HEK293 (cell line): ENCODE results near the gene EXOSC6.
A peak's percentile ranks its signal among the peaks of the same experiment; 100 is the strongest.

Experiments used
- BCL11A ChIP-seq: fragments of 450-650 bp; formaldehyde crosslinking; IDR thresholded peaks from 2 replicates; pipeline ENCODE4 v1.5.1; 2016; ENCODE audit warnings: low read depth, missing biosample characterization, missing genetic modification characterization
- KLF10 ChIP-seq: fragments of 450-650 bp; IDR thresholded peaks from 2 replicates; pipeline ENCODE4 v1.5.1; 2018; ENCODE audit warnings: missing biosample characterization, mild to moderate bottlenecking, missing genetic modification characterization
- KLF7 ChIP-seq: fragments of 450-650 bp; formaldehyde crosslinking; IDR thresholded peaks from 2 replicates; pipeline ENCODE4 v1.5.1; 2016; ENCODE audit warnings: missing biosample characterization, missing genetic modification characterization, borderline replicate concordance
- KLF9 ChIP-seq: fragments of 450-650 bp; formaldehyde crosslinking; IDR thresholded peaks from 2 replicates; pipeline ENCODE4 v1.5.1; 2016; ENCODE audit warnings: missing biosample characterization, missing genetic modification characterization, low read depth
- YY2 ChIP-seq: fragments of 450-650 bp; formaldehyde crosslinking; IDR thresholded peaks from 2 replicates; pipeline ENCODE4 v1.5.1; 2016; ENCODE audit warnings: missing biosample characterization, missing genetic modification characterization
- ZEB2 ChIP-seq: fragments of 450-650 bp; formaldehyde crosslinking; IDR thresholded peaks from 2 replicates; pipeline ENCODE4 v1.5.1; 2016; ENCODE audit warnings: missing biosample characterization, missing genetic modification characterization
- ZFP37 ChIP-seq: fragments of 450-650 bp; formaldehyde crosslinking; IDR thresholded peaks from 2 replicates; pipeline ENCODE4 v1.5.1; 2016; ENCODE audit warnings: missing biosample characterization, missing genetic modification characterization
- ZIC2 ChIP-seq: fragments of 450-650 bp; formaldehyde crosslinking; IDR thresholded peaks from 2 replicates; pipeline ENCODE4 v1.5.1; 2016; ENCODE audit warnings: missing biosample characterization, missing genetic modification characterization
- ZNF10 ChIP-seq: fragments of 450-650 bp; formaldehyde crosslinking; IDR thresholded peaks from 2 replicates; pipeline ENCODE4 v1.5.1; 2017; ENCODE audit warnings: missing biosample characterization, missing genetic modification characterization
- ZNF155 ChIP-seq: fragments of 450-650 bp; formaldehyde crosslinking; IDR thresholded peaks from 2 replicates; pipeline ENCODE4 v1.5.1; 2016; ENCODE audit warnings: missing biosample characterization, missing genetic modification characterization
- ZNF157 ChIP-seq: fragments of 450-650 bp; formaldehyde crosslinking; IDR thresholded peaks from 2 replicates; pipeline ENCODE4 v1.5.1; 2016; ENCODE audit warnings: missing biosample characterization, missing genetic modification characterization
- ZNF221 ChIP-seq: fragments of 450-650 bp; formaldehyde crosslinking; IDR thresholded peaks from 2 replicates; pipeline ENCODE4 v1.5.1; 2017; ENCODE audit warnings: missing biosample characterization, missing genetic modification characterization, borderline replicate concordance
- ZNF223 ChIP-seq: fragments of 450-650 bp; formaldehyde crosslinking; IDR thresholded peaks from 2 replicates; pipeline ENCODE4 v1.5.1; 2016; ENCODE audit warnings: missing biosample characterization, missing genetic modification characterization
- ZNF24 ChIP-seq: fragments of 450-650 bp; formaldehyde crosslinking; IDR thresholded peaks from 2 replicates; pipeline ENCODE4 v1.5.1; 2016; ENCODE audit warnings: missing biosample characterization, missing genetic modification characterization
- ZNF311 ChIP-seq: fragments of 450-650 bp; formaldehyde crosslinking; IDR thresholded peaks from 2 replicates; pipeline ENCODE4 v1.5.1; 2017; ENCODE audit warnings: missing biosample characterization, missing genetic modification characterization, borderline replicate concordance
- ZNF394 ChIP-seq: fragments of 450-650 bp; formaldehyde crosslinking; IDR thresholded peaks from 2 replicates; pipeline ENCODE4 v1.5.1; 2016; ENCODE audit warnings: missing biosample characterization, missing genetic modification characterization, mild to moderate bottlenecking, moderate library complexity, borderline replicate concordance
- ZNF48 ChIP-seq: fragments of 450-650 bp; formaldehyde crosslinking; IDR thresholded peaks from 2 replicates; pipeline ENCODE4 v1.5.1; 2016; ENCODE audit warnings: missing biosample characterization, missing genetic modification characterization
- ZNF514 ChIP-seq: fragments of 450-650 bp; formaldehyde crosslinking; IDR thresholded peaks from 2 replicates; pipeline ENCODE4 v1.5.1; 2016; ENCODE audit warnings: missing biosample characterization, missing genetic modification characterization
- ZNF544 ChIP-seq: fragments of 450-650 bp; formaldehyde crosslinking; IDR thresholded peaks from 2 replicates; pipeline ENCODE4 v1.5.0; 2017; ENCODE audit warnings: missing biosample characterization, missing genetic modification characterization
- ZNF670 ChIP-seq: fragments of 450-650 bp; formaldehyde crosslinking; IDR thresholded peaks from 2 replicates; pipeline ENCODE4 v1.5.1; 2016; ENCODE audit warnings: missing biosample characterization, missing genetic modification characterization, low read depth
- ZSCAN16 ChIP-seq: fragments of 450-650 bp; formaldehyde crosslinking; IDR thresholded peaks from 2 replicates; pipeline ENCODE4 v1.5.1; 2016; ENCODE audit warnings: missing biosample characterization, missing genetic modification characterization
- TF ChIP-seq, protein P1 (sequence below): fragments of 450-650 bp; formaldehyde crosslinking; IDR thresholded peaks from 2 replicates; pipeline ENCODE4 v1.5.1; 2016; ENCODE audit warnings: missing biosample characterization, missing genetic modification characterization
- TF ChIP-seq, protein P2 (sequence below): fragments of 450-650 bp; formaldehyde crosslinking; IDR thresholded peaks from 2 replicates; pipeline ENCODE4 v1.5.1; 2017; ENCODE audit warnings: missing biosample characterization, missing genetic modification characterization
- TF ChIP-seq, protein P3 (sequence below): fragments of 450-650 bp; formaldehyde crosslinking; optimal IDR thresholded peaks from 2 replicates; pipeline ENCODE3; 2016; ENCODE audit warnings: missing biosample characterization, mild to moderate bottlenecking, missing genetic modification characterization
- TF ChIP-seq, protein P4 (sequence below): fragments of 450-650 bp; formaldehyde crosslinking; IDR thresholded peaks from 2 replicates; pipeline ENCODE4 v1.5.1; 2016; ENCODE audit warnings: missing biosample characterization, missing genetic modification characterization
- TF ChIP-seq, protein P5 (sequence below): fragments of 450-650 bp; formaldehyde crosslinking; IDR thresholded peaks from 2 replicates; pipeline ENCODE4 v1.5.1; 2017; ENCODE audit warnings: missing biosample characterization, missing genetic modification characterization
- TF ChIP-seq, protein P6 (sequence below): fragments of 450-650 bp; formaldehyde crosslinking; IDR thresholded peaks from 2 replicates; pipeline ENCODE4 v1.5.1; 2017; ENCODE audit warnings: missing biosample characterization, missing genetic modification characterization
- TF ChIP-seq, protein P7 (sequence below): fragments of 450-650 bp; formaldehyde crosslinking; IDR thresholded peaks from 2 replicates; pipeline ENCODE4 v1.5.1; 2016; ENCODE audit warnings: missing biosample characterization, missing genetic modification characterization

Gene EXOSC6

DNA sequence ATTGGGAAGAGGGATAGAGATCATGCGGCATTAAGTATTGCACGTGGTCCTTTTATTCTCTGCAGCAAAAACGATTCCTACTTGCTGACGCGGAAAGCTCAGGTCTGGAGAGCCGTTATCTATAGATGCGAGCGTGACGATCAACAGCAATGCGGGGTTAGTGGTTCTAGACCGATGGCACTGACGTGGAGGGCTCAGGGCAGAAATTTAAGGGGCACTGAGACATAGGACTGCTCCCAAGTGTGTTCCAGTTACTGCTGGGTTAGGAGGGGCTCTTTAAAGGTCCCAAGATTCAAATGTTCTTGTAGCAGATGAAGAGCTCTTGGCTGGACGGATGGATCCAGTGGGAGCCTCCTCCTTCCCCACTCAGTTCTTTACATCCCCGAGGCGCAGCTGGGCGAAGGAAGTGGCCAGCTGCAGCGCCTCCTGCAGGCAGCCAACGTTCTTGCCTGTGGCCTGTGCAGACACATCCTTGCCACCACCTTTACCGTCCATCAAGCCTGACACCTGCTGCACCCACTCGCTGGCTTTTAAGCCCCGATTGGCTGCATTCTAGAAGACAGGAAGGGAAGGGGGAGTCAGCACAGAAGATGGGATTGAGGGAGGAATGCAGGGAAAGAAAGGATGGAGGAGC, 732 bp upstream of the EXOSC6 start (continued):
- TF ChIP-seq ZNF670, result no peak
- TF ChIP-seq ZNF544 (tag by site-specific recombination), result no peak
- TF ChIP-seq KLF9 (tag by site-specific recombination), result no peak
- TF ChIP-seq, protein P1, sequence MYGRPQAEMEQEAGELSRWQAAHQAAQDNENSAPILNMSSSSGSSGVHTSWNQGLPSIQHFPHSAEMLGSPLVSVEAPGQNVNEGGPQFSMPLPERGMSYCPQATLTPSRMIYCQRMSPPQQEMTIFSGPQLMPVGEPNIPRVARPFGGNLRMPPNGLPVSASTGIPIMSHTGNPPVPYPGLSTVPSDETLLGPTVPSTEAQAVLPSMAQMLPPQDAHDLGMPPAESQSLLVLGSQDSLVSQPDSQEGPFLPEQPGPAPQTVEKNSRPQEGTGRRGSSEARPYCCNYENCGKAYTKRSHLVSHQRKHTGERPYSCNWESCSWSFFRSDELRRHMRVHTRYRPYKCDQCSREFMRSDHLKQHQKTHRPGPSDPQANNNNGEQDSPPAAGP (tag by site-specific recombination), result no peak
- TF ChIP-seq BCL11A (tag by site-specific recombination), result no peak
- TF ChIP-seq YY2, result 0 out of 2 replicates have a peak, but pooled peaks have one; percentile 11
- TF ChIP-seq ZIC2 (tag by site-specific recombination), result no peak
- no peak for TF ChIP-seq ZNF514
- TF ChIP-seq ZFP37 (tag by site-specific recombination), result no peak
- TF ChIP-seq ZNF155 (tag by site-specific recombination), result no peak
- TF ChIP-seq ZNF394, result no peak
- no peak for TF ChIP-seq ZNF221 (tag by site-specific recombination)
- no peak for TF ChIP-seq ZNF223 (tag by site-specific recombination)
- TF ChIP-seq ZNF157, result no peak
- no peak for TF ChIP-seq ZNF311
- no peak for TF ChIP-seq KLF7 (tag by site-specific recombination)
- TF ChIP-seq, protein P2, sequence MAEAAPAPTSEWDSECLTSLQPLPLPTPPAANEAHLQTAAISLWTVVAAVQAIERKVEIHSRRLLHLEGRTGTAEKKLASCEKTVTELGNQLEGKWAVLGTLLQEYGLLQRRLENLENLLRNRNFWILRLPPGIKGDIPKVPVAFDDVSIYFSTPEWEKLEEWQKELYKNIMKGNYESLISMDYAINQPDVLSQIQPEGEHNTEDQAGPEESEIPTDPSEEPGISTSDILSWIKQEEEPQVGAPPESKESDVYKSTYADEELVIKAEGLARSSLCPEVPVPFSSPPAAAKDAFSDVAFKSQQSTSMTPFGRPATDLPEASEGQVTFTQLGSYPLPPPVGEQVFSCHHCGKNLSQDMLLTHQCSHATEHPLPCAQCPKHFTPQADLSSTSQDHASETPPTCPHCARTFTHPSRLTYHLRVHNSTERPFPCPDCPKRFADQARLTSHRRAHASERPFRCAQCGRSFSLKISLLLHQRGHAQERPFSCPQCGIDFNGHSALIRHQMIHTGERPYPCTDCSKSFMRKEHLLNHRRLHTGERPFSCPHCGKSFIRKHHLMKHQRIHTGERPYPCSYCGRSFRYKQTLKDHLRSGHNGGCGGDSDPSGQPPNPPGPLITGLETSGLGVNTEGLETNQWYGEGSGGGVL, result no peak
- TF ChIP-seq, protein P3, sequence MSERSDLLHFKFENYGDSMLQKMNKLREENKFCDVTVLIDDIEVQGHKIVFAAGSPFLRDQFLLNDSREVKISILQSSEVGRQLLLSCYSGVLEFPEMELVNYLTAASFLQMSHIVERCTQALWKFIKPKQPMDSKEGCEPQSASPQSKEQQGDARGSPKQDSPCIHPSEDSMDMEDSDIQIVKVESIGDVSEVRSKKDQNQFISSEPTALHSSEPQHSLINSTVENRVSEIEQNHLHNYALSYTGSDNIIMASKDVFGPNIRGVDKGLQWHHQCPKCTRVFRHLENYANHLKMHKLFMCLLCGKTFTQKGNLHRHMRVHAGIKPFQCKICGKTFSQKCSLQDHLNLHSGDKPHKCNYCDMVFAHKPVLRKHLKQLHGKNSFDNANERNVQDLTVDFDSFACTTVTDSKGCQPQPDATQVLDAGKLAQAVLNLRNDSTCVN (tag by site-specific recombination), result no peak
- TF ChIP-seq ZNF48 (tag by site-specific recombination), result no peak
- TF ChIP-seq ZNF10 (tag by site-specific recombination), result peak; percentile 32; the same call in 1 of the 2 replicates
- TF ChIP-seq, protein P4, sequence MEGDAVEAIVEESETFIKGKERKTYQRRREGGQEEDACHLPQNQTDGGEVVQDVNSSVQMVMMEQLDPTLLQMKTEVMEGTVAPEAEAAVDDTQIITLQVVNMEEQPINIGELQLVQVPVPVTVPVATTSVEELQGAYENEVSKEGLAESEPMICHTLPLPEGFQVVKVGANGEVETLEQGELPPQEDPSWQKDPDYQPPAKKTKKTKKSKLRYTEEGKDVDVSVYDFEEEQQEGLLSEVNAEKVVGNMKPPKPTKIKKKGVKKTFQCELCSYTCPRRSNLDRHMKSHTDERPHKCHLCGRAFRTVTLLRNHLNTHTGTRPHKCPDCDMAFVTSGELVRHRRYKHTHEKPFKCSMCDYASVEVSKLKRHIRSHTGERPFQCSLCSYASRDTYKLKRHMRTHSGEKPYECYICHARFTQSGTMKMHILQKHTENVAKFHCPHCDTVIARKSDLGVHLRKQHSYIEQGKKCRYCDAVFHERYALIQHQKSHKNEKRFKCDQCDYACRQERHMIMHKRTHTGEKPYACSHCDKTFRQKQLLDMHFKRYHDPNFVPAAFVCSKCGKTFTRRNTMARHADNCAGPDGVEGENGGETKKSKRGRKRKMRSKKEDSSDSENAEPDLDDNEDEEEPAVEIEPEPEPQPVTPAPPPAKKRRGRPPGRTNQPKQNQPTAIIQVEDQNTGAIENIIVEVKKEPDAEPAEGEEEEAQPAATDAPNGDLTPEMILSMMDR (tag by site-specific recombination), result peak; percentile 65; the same call in 1 of the 2 replicates
- TF ChIP-seq, protein P5, sequence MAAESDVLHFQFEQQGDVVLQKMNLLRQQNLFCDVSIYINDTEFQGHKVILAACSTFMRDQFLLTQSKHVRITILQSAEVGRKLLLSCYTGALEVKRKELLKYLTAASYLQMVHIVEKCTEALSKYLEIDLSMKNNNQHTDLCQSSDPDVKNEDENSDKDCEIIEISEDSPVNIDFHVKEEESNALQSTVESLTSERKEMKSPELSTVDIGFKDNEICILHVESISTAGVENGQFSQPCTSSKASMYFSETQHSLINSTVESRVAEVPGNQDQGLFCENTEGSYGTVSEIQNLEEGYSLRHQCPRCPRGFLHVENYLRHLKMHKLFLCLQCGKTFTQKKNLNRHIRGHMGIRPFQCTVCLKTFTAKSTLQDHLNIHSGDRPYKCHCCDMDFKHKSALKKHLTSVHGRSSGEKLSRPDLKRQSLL (tag by site-specific recombination), result no peak
- no peak for TF ChIP-seq ZNF24
- TF ChIP-seq, protein P6, sequence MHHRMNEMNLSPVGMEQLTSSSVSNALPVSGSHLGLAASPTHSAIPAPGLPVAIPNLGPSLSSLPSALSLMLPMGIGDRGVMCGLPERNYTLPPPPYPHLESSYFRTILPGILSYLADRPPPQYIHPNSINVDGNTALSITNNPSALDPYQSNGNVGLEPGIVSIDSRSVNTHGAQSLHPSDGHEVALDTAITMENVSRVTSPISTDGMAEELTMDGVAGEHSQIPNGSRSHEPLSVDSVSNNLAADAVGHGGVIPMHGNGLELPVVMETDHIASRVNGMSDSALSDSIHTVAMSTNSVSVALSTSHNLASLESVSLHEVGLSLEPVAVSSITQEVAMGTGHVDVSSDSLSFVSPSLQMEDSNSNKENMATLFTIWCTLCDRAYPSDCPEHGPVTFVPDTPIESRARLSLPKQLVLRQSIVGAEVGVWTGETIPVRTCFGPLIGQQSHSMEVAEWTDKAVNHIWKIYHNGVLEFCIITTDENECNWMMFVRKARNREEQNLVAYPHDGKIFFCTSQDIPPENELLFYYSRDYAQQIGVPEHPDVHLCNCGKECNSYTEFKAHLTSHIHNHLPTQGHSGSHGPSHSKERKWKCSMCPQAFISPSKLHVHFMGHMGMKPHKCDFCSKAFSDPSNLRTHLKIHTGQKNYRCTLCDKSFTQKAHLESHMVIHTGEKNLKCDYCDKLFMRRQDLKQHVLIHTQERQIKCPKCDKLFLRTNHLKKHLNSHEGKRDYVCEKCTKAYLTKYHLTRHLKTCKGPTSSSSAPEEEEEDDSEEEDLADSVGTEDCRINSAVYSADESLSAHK (tag by site-specific recombination), result no peak
- TF ChIP-seq KLF10 (tag by site-specific recombination), result no peak
- TF ChIP-seq, protein P7, sequence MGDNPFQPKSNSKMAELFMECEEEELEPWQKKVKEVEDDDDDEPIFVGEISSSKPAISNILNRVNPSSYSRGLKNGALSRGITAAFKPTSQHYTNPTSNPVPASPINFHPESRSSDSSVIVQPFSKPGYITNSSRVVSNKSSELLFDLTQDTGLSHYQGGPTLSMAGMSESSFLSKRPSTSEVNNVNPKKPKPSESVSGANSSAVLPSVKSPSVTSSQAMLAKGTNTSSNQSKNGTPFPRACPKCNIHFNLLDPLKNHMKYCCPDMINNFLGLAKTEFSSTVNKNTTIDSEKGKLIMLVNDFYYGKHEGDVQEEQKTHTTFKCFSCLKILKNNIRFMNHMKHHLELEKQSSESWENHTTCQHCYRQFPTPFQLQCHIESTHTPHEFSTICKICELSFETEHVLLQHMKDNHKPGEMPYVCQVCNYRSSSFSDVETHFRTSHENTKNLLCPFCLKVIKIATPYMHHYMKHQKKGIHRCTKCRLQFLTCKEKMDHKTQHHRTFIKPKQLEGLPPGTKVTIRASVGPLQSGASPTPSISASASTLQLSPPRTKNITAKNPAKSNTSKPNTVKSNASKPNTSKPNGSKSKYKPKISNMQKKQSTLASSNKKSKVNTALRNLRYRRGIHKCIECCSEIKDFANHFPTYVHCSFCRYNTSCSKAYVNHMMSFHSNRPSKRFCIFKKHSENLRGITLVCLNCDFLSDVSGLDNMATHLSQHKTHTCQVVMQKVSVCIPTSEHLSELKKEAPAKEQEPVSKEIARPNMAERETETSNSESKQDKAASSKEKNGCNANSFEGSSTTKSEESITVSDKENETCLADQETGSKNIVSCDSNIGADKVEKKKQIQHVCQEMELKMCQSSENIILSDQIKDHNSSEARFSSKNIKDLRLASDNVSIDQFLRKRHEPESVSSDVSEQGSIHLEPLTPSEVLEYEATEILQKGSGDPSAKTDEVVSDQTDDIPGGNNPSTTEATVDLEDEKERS, result no peak
- no peak for TF ChIP-seq ZSCAN16 (tag by site-specific recombination)
- TF ChIP-seq ZEB2, result 0 out of 2 replicates have a peak, but pooled peaks have one; percentile 9
